ENCODE results near the gene MAPKAPK5.

Gene MAPKAPK5

DNA sequence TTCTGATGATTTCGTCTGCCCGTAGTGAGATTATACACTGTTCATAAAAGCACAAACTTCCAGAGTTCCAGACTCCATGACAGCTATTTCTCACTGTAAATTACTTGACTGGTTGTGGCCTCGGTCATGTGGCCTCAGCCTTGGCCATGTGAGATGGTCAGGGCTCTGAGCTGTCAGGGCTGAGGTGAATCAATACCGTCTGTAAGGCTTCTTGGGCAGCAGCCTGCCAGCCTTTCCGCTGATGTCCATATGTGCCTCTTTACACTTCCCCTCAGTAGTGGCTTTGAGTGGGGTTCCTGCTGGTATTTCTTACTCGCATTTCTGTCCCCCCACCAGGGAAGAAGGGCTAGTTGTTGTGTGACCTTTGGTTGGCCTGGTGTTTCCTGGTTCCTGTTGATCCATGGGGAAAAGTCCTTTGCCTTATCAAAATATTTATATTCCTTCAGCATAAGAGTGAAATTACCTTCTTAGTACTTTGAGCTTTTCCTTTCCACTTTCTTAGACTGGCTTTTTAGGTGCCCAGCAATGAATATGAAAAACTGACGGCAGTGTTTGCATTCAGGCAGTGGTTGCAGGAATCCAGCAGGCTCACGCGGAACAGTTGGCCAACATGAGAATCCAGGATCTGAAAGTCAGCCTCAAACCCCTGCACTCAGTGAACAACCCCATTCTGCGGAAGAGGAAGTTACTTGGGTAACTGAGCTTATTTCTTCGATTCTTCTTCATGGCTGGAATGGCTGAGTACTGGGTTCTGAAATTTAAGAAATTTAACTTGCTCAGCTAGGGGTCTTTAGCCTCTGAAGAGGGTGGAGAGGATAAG lies 46.1 kb downstream of the MAPKAPK5 start:
- DNase-seq, result no peak

DNA sequence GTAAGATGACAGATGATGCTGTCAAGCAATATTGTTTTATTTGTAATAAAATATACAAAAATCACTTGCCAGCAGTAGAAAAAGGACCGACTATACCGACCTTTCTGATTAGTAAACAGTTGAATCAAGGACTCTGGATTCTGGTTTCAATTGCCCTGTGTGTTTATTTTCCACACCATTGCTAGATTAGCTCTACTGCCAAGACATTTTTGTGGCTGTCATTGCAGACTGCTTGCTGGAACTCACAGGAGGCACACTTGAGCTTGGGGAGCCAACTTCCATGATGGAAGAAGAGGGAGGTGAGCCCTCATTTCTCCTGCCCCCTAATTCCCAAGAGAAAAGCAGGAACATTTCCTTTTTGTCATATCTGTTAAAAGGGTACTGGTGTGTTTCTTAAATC lies 51.3 kb downstream of the MAPKAPK5 start:
- no peak for DNase-seq

DNA sequence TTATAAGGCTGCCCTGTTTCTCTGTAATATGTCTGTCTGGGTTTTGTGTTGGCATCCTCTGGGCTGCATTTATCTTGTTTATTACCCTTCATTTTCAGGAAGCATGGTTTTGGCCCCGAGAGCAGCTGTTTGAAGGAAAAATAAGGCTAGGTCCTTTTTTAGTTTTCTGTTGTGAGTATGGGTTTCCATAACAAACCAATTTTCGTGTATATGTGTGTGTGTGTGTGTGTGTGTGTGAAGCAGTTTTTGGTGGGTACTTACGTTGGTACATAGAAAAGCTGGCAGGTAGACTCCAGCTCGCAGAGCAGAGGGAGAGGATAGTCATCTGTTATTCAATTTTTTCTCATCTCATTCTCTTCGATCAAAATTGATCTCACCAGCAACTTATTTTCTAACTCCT lies 52.5 kb downstream of the MAPKAPK5 start:
- DNase-seq, result no peak

DNA sequence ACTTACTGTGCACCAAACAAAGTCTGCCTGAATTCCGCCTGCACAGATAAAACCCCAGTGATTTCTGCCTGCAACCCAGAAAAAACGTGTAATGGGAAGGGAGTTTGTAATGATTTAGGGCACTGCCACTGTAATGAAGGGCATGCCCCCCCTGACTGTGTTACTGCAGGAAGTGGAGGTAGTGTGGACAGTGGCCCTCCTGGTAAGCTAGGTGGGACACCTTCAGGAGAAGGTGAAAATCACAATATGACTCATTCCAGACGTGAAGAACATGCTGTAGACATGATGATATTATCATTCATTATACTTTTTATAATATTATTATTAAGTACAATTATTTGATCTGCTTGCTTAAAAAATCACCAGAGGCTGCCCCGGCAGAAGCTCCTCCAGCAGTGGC lies 59.2 kb downstream of the MAPKAPK5 start:
- DNase-seq, result no peak

DNA sequence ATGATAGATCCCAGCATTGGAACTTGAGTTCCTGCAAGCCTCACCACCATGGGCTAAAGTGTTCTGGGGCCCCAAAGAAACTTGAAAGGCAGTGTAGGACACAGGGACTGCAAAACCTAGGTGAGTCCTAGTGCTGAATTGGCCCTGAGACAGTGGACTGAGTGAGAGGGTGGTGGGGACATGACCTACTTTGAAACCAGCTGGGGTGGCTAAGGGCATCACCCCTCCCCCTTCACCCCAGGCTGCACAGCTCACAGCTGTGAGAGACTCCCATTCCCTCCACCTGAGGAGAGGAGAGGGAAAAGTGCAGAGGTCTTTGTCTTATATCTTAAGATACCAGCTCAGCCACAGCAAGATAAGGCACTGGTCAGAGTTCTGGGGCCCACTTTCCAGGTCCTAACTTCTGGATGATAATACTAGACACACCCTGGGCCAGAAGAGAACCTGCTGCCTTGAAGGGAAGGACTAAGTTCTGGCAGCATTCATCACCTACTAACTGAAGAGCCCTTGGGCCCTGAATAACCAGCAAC lies 62.5 kb downstream of the MAPKAPK5 start:
- DNase-seq, result no peak

GRCh38 chr12:111905502-111905901 lies 63.5 kb downstream of the MAPKAPK5 start:
- DNase-seq, result no peak

DNA sequence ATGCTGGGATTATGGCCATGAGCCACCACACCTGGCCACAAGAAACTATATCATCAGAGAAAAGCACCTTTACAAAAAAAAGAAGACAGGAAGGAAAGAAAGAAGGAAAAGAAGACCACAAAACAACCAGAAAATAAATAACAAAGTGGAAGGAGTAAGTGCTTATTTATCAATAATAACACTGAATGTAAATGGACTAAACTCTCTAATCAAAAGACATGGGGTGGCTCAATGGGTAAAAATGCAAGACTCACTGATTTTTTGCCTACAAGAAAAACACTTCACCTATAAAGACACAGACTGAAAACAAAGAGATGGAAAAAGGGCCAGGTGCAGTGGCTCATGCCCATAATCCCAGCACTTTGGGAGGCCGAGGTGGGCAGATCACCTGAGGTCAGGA lies 65.7 kb downstream of the MAPKAPK5 start:
- DNase-seq, result no peak

- DNase-seq, result no peak
These were observed 83.1 kb downstream of the MAPKAPK5 start for GRCh38 chr12:111925171-111925570.

GRCh38 chr12:111926631-111927030 lies 84.6 kb downstream of the MAPKAPK5 start:
- DNase-seq, result no peak

GRCh38 chr12:111927346-111927745 lies 85.3 kb downstream of the MAPKAPK5 start:
- DNase-seq, result no peak

- DNase-seq, result no peak
These were observed 90.2 kb downstream of the MAPKAPK5 start for GRCh38 chr12:111932241-111932640.

- DNase-seq, result no peak
These were observed 94.8 kb downstream of the MAPKAPK5 start for GRCh38 chr12:111936869-111937268.

DNA sequence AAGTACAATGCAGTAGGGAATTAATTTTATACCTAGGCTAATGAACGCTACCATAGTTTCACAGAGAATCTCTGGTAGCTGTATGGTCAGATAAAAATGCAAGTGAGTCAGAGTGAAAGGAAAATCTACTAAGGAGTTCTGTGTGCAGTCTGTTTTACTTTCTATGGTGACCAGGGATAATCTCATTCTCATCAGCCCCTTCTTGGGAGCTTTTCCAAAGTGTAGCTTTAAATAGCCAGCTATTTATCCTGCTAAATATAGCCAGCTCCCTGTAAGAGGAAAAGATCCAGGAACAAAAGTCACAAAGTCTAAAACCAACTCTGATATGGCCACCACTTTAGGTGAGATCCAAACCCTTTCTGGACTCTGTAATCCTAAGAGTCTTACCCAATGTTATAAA lies 95.4 kb downstream of the MAPKAPK5 start:
- DNase-seq, result no peak

DNA sequence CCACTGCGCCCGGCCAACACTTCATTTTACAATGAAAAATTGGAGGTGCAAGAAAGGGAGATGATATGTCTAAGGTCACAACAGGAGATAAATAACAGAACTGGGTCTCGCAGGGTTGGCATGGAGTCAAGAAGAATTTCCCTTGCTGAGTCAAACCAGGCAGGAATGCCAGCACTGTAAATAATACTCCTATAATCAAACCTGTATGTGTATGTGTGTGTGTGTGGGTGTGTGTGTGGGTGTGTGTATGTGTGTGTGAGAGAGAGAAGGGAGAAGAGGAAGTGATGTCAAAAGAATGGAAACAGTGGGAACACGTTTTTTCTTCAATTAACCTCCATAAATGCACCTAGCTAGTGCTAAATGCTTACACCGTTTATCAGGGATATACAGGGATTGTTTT lies 100.5 kb downstream of the MAPKAPK5 start:
- no peak for DNase-seq

- DNase-seq, result no peak
These were observed 101.9 kb downstream of the MAPKAPK5 start for GRCh38 chr12:111943929-111944328.

GRCh38 chr12:111950961-111951676 lies 109.1 kb downstream of the MAPKAPK5 start:
- DNase-seq, result peak; percentile 41

Measured in CD4-positive, alpha-beta T cell treated with Interleukin-21 for 1 hour (primary cell).